HL-60/S4 (cell line): ENCODE results near the gene MYEF2.

Experiments used
- in situ Hi-C: fragments of 300-500 bp; cut with MboI; formaldehyde crosslinking; loops from 2 replicates; pipeline ENCODE4 v1.14.3; 2022; ENCODE audit warnings: low sequenced_read_pairs

MYEF2 gene

DNA sequence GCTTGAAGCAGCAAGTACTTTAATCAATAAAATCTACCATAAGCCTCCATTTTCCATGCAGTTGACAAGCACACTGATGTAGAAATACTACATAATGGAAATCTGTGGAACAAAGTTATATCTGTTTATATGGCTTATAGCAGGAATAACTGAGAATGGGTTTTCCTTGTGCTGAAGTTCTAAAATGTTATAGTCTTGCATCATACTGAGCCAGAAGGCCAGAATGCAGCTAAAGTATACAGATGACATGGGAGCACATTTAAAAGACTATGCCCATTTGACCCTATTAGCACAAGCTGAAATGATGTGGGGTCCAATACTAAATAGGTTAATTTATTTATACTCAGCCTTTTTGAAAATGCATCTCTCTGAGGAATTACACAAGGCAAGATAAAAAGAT, 32.2 kb downstream of the MYEF2 start:
- in situ Hi-C loops = no loop called here

DNA sequence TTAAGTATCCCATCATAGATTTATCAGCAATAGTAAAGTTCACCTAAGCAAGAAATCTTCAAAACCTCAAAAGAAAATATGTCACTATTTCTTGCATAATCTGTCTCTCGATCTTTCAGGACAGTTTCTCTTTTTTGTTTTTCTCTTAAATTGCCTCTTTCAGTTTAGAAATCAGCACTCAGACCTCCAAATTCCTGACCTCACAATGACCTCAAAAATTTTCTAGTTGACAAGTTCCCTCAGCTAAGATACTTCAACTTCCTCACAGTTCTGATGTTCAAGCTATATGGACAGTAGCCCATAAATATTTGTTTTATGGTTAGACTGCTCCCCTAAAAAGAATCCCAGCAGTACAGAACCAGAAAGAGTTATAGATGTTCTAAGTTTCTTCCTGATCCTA, 33.2 kb downstream of the MYEF2 start:
- in situ Hi-C loops = no loop called here

DNA sequence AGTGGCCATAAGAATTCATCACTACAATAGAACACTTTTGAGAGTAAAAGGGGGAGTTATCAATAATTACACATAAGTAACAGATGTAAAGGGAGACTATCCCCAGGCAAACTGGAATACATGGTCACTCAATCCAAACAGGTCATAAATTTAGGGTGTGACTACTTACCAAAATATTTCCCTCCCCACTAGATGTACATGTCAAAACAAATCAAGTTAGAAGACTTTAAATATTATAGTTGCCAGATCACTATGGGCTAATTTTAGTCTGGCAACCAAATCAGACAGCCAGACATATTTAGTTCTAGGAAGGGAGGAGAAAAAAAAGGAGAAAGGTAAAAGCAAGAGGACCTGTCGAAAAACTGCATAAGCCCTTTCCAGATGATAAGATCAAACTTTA, 34.2 kb downstream of the MYEF2 start:
- in situ Hi-C loops = no loop called here

DNA sequence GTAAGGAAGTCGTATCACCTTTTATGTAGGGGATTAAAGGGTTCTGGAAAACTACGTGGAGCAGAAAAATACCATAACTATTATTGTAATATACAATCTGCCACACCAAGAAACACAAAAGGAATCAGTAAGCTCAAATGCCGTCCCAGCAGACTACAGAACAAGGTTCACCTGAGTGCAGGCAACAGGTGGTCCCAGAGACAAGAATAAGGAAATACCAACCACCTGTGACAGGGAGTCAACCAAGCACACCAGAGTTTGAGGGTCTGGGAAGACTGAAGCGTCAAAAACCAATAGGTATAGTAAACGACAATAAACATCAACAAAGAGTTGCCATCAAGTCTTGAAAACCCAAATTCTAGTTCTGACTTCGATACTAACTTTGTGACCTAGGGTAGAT, 45.2 kb downstream of the MYEF2 start:
- in situ Hi-C loops = no loop called here

DNA sequence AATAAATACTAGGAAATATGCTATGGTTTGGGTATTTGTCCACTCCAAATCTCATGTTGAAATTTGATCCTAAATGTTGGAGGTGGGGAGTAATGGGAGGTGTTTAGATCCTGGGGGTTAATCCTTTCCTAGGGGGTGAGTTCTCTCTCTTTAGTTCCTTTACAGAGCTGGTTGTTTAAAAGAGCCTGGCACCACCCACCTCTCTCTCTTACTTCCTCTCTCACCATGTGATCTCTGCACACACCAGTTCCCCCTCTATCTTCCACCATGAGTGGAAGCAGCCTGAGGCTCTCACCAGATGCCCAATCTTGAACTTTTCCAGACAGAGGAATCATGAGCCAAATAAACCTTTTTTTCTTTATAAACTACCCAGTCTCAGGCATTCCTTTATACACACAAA, 46.8 kb downstream of the MYEF2 start:
- in situ Hi-C loops = no loop called here

DNA sequence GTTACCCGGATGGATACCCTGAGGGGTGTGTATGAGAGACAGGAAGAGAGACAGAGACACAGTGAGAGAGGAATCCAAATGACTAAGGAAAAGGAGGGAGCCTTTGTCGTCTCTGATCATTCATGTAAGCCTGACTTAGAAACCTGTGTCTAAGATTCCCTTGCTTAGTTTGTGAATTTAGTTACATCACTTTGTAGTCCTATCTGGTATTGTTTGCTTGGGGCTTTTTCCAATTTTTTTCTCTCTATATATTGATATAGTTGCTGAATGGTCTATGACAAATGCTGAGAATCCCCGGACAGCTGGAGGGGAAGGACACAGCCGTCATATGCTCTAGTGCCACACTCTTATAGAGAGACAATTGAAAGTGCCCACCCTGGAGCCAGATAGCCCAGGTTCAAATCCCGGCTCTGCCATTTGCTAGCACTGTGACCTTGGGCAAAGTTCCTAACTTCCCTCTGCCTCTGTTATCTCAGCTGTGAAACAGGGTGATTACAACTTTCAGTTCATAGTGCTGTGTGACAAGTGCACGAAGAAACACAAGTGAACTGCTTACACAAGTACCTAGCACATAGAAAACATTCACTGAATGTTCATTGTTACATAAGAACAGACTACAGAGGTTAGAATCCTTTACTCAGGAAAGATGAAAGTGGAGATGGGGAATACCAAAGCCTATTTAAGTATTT, 51.3 kb downstream of the MYEF2 start:
- in situ Hi-C loops = no loop called here

DNA sequence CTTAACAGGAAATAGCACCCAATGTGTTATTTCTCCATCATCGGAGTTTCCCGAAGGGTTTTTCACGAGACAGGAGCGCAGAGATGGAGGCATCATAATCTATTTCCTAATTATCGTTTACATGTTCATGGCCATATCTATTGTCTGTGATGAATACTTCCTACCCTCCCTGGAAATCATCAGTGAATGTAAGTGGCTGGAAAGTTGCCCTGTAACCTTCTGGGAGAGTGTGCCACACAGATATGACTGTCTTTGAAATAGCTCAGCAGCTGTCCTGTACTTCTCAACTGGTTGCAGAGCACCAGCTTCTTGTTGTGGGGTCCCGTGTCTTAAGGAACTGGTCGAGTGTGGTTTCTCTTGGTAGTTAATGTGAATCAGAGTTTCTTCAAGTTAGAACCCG, 56.2 kb downstream of the MYEF2 start:
- in situ Hi-C loops = no loop called here

DNA sequence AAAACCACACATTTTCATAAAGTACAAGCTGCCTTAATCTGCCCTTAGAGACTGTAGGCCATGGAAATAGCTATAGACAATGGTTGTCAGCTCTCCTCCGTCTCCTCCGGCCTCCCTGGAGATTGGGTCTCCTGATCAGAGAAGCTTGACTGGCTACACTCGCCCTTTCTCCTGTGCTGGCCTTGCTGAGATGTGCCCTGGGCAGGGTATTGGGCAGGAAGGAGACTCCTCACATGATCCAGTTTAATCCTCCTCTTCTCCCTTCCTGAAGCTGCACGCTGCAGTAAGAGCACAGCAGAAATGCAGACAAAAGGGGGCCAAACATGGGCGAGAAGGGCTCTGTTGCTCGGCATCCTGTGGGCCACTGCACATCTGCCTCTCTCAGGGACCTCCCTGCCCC, 57.4 kb downstream of the MYEF2 start, which contains the start of gene SLC24A5:
Gene SLC24A5 (plus strand): TSS at position 246 of the 400 bp plus-strand sequence. CDS start 55 bp downstream, at position 301.
- in situ Hi-C loops = no loop called here

DNA sequence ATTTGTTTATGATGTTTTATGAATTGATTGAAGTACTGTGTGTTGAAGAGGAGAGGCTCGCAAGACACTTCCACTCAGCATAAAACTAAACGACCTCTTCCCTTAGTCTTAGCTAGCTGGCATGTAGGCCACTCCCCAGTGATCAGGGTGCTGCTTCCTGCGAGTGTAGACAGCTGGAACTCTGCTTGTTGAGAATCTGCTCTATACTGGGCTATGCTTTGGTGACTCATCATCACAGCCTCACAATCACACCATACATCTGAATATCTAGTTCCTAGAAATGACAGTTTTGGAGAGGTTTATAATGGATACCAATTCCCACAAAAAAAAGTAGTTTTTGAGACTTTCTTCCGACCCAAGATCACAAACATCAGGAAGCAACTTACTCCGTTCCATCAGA, 58.8 kb downstream of the MYEF2 start:
- in situ Hi-C loops = no loop called here

DNA sequence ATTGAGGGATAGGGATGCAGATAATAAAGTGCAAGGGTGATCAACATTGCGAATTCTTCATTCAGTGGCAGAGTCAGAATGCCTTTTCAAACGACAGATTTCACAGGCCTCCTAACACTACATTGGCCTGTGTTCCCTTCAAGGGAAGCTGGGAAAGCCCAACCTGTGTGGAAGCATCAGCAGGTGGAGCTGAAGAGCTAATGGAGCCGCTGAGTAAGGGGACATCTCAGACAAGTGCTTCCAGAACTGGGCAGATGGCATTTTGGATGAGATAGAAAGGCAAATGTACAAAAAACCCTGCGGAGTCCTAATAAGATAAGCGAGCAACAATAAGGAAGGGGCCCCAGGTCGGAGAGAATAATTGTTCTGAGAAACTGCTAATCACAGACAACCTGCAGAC, 65.9 kb downstream of the MYEF2 start:
- in situ Hi-C loops = no loop called here

DNA sequence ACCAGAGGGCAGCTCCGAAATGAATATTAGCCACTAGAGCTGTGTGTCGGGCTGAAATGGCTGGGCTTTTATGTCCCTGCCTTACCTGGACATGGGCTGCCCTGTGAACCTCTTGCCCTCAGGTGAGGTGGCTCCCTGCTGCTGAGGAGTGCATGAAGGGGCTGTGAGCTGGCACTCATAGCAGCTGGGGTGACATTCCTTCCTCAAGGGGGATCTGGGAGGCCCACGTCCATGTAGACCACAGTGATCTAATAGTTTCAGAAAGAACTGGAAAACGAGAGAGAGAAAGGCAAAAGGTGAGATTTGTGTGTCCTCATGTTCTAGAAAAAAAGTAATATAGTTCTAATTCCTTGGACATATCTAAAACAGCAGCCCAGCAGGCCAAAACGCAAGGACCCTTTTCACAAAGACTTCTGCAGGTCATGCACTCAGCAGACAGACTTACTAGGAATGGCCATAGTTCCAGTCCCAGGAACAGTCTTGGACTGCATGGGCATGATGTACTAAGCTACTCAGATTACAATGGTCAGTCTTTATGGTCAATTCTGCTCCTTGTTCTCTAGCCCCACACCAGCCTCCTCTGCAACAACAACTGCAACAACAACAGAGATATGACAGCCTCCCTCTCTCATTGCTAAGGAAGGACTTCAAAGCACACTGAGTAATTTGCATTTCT, 68.1 kb downstream of the MYEF2 start:
- in situ Hi-C loops = no loop called here

DNA sequence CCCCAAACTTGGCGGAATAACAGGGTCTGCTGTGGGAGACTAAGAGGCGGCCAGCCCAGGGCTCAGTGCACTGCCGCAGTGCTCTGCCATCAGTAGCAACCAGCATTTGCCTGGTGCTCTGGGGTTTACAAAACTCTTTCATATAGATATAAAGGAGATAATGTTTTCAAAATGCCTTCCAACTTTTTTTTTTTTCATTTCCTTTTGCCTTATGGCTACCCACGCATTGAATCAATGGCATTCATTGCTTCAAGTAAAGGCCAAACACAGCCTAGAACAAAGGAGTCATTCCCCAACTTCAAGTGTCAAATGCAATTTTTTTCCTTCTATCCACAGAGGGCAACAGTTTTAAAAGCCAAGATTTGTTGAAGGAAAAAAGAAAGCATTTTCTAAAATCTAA, 68.9 kb downstream of the MYEF2 start:
- in situ Hi-C loops = no loop called here

DNA sequence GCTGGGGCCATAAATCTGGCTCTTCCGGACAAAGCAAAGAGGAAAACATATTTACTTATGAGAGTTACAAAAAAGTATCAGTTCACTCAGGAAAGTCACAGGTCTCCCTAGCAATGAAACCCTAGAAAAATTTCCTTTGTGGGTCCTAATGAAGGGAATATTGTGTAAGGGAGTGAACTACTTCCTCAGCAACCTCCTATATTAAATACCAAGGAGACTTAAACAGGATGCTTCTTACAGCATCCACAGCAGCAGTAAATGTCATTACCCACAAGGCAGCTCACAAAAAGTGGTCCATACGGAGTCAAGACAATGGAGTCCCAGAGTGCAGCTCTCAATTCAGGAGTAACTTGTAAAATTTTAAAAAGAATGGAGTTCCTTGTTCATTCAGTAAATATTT, 72.2 kb downstream of the MYEF2 start:
- in situ Hi-C loops = no loop called here

DNA sequence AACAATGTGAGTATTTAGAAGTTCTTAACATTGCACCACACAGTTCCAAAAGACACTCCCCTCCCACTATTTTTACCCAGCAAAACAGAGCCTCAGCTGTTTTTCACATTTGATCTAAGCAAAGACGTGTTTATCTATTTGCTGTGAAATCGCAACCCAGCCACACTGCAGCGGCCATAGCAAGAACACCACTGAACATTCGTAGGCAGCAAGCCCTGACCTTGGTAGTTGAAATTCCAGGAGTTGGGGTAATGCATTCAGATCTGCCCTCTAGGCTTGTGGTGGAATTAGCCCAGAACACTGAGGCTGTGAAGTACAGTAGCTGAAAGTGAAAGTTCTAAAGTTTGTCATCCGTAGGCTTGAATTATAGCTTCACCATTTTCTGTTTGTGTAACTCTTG, 74.4 kb downstream of the MYEF2 start:
- in situ Hi-C loops = no loop called here

DNA sequence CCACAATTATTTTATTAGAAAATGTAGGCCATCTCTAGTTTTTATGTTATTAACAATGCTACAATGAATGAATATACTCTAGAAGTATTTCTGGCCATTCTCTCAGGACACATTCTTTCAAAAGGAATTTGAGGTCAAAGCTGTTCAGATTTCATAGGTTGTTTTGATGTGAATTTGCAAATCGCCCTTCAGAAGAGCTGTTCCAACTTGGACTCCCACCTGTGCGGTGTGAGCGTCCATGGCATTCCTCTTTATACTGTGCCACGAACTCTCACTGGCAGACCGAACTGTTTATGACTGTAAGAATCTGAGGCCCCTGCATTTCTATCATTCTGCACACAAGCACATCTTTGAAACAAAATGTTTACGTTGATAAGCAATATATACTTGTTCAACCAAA, 75.9 kb downstream of the MYEF2 start:
- in situ Hi-C loops = no loop called here

DNA sequence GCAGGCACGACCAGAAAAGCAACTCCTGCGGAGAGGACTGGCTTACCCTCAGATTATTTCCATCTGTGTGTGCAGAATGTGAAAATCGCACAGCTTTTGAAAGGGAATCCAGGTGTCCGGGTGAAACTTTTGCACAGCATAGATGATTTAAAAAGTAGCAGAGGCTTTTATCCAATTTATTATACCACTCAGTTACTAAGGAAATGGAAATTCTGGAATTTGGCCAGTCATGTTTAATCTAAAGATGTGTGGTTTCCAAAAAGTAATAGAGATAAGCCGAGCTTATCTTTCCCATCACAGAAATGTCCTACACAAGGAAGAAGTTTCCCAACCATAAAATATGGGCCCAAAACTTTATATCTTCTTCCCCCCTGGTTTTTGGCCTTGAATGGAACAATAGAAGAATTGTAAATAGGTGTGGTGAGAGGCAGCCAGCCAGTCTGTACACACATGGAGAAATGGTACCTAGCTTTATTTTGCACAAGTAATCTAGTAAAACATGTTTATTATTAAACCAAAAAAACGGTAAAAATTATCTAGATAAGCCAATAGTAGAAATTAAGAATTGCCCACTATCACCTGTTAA, 76.6 kb downstream of the MYEF2 start:
- in situ Hi-C loops = no loop called here

DNA sequence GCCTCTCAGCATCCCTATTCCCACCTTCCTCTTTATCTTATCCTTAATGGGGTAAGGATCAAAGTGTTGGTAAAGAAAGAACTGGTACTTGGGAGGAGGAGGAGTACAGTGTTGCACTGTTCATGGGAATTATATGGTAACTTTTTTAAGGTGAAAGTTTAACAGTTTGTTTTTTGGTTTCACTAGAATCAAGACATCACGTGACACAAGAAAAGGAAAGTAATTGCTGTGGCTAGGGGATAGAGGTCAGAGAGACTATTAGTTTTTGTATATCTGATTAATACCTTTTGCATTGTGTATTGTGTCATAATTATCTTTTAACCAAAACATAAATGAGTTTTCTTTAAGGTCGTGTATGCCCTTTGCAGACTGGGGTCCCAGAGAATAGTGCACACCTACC, 80.8 kb downstream of the MYEF2 start:
- in situ Hi-C loops = no loop called here

DNA sequence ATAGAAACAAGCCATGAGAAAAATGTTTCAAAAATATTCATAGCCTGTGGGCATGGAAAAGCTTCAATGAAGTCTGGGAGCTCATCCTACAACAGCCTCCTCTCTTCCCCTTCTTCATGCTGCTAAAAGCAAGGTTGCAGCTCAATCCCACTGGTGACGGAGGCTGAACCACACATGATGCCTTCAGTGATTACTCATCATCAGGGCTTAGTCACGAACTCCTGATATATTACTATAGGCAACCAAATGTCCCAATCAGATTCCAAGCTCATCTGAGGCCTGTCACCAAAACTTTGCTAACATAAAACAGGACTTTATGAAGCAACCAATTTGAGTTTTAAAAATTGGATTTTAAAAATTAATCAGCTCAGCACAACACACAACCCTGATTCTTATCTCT, 81.3 kb downstream of the MYEF2 start:
- in situ Hi-C loops = no loop called here

DNA sequence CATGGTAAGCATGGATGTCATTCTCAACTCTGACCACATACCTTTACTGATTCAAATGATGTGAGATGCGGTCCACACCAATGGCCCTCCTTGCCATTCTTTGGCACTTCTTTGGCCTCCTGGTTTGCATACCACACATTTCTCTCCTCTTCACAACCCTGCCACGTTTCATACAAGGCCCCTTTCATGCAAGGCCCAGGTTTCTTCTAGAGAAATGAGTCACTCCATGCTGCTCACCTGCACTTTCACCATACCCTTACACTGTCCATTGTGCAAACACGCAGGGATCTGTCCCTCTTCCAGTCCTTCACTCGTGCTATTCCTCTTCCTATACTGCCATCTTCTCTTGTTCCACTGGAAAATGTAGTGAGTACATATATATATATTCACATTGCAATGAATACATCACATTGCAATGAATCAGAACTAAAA, 81.7 kb downstream of the MYEF2 start:
- in situ Hi-C loops = no loop called here

DNA sequence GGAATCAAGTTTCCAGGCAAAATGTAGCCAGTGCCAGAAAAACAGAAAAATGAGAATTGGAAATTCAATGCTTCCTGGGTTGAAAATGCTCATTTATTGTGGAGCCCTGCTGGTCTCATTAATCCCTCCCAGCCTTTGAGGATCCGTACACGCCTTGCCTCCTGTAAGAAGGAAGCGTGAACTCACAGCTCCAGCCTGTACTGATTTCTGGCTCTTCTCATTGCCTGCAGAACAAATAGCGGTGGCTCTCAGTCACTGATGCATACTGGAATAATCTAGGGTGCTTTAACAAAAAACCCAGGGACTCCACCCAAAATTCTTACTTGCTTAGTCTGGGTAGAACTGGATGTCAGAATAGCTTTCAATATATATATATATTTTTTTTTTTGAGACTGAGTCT, 86.6 kb downstream of the MYEF2 start:
- in situ Hi-C loops = no loop called here

DNA sequence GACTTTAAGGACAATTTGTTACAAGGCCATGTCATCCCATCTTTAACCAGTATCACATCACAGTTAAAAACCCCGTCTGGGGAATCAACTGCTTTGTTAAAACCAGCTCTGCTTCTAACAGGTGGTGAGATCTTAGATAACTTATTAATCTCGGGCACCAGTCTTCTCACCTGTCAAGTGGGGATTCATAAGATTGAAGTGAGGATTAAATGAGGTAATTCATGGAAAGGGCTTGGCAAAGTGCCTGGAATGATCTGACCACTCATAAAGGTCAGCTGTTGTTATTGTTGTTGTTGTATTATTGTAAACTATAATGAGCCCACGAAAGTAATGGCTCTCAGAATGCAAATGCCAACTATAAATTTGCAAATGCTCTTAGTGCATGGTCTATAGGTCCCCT, 87.4 kb downstream of the MYEF2 start:
- in situ Hi-C loops = no loop called here

DNA sequence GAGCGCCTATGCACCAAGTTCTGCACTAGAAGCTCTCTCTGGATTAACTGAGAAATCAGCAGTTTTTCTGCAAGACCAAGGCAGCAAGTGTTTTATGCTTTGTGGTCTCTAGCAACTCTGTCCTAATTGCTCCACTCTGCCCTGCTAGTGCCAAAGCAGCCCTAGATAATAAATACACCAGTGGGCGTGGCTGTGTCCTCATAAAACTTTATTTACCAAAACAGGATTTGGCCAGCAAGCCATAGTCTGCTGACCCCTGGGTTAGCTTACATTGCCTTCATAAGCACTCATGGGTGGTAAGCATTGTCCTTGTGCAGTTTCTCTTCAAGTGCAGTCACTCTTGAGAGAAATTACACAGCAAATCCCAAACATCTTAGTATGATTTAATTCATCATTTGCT, 88.0 kb downstream of the MYEF2 start:
- in situ Hi-C loops = no loop called here
